ENCODE measurements around the gene HACD3. TPM values are rescaled to one million over a fixed set of nuclear protein-coding genes. Genes with fewer than 3 reads are reported as not detected.
A peak's percentile ranks its signal among the peaks of the same experiment; 100 is the strongest.
"Not testable (repeated sequence)": the region's sequence is repeated elsewhere in the genome, so short reads cannot be mapped to it uniquely, and the experiment has no call there.

The HACD3 gene
- total and polyA plus RNA-seq, 4 donors: 147 to 239 (median 168) TPM

- Histone ChIP-seq H3K4me1 (ENCODE audit: control insufficient read depth, insufficient read depth, low read length) (peaks cover 23% of the 10 kb centered on the region), H3K4me3 (ENCODE audit: low read depth, low read length) (peak overlapping the region; percentile 92), H3K27ac (ENCODE audit: low read depth, low read length) (peak overlapping the region; percentile 98), H3K27me3 (ENCODE audit: control insufficient read depth, insufficient read depth, low read length) (no peaks in the 10 kb centered on the region), H3K9me3 (ENCODE audit: control insufficient read depth, insufficient read depth, low read length) (no peaks in the 10 kb centered on the region), H3K36me3 (ENCODE audit: control insufficient read depth, insufficient read depth, low read length) (no peaks in the 10 kb centered on the region)
- WGBS (ENCODE audit: insufficient coverage): 81% methylated on average over 4 of the region's 5 CpGs
- peak in 1 of 6 donors; percentile 2 for DNase-seq (ENCODE audit: low read depth in 4 of 6, low spot score in 6 of 6)
These were observed 81.8 kb downstream of the HACD3 start for GRCh38 chr15:65611888-65612615.

- Histone ChIP-seq H3K36me3 (ENCODE audit: control insufficient read depth, insufficient read depth, low read length) (no peaks in the 10 kb centered on the region), H3K4me3 (ENCODE audit: low read depth, low read length) (no peak overlapping the region), H3K27me3 (ENCODE audit: control insufficient read depth, insufficient read depth, low read length) (no peaks in the 10 kb centered on the region), H3K9me3 (ENCODE audit: control insufficient read depth, insufficient read depth, low read length) (no peaks in the 10 kb centered on the region), H3K27ac (ENCODE audit: low read depth, low read length) (no peak overlapping the region), H3K4me1 (ENCODE audit: control insufficient read depth, insufficient read depth, low read length) (peaks cover 23% of the 10 kb centered on the region)
- DNase-seq (ENCODE audit: low read depth in 4 of 6, low spot score in 6 of 6): no peak
- no CpG with 5 or more reads among the region's 2 CpGs for WGBS (ENCODE audit: insufficient coverage)
These were observed 82.3 kb downstream of the HACD3 start for GRCh38 chr15:65612616-65612946.

- WGBS (ENCODE audit: insufficient coverage): 82% methylated on average over 4 of the region's 6 CpGs
- H3K9me3 ChIP-seq (ENCODE audit: control insufficient read depth, insufficient read depth, low read length): no peaks in the 10 kb centered on the region
- DNase-seq (ENCODE audit: low read depth in 4 of 6, low spot score in 6 of 6): no peak
- no peak overlapping the region for H3K4me3 ChIP-seq (ENCODE audit: low read depth, low read length)
- H3K36me3 ChIP-seq (ENCODE audit: control insufficient read depth, insufficient read depth, low read length): no peaks in the 10 kb centered on the region
- peaks cover 23% of the 10 kb centered on the region for H3K4me1 ChIP-seq (ENCODE audit: control insufficient read depth, insufficient read depth, low read length)
- no peak overlapping the region for H3K27ac ChIP-seq (ENCODE audit: low read depth, low read length)
- no peaks in the 10 kb centered on the region for H3K27me3 ChIP-seq (ENCODE audit: control insufficient read depth, insufficient read depth, low read length)
These were observed 82.9 kb downstream of the HACD3 start for GRCh38 chr15:65612949-65613744.

DNA sequence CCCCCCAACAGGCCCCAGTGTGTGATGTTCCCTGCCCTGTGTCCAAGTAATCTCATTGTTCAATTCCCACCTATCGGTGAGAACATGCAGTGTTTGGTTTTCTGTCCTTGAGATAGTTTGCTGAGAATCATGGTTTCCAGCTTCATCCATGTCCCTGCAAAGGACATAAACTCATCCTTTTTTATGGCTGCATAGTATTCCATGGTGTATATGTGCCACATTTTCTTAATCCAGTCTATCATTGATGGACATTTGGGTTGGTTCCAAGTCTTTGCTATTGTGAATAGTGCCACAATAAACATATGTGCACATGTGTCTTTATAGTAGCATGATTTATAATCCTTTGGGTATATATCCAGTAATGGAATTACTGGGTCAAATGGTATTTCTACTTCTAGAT is 85.6 kb downstream of the HACD3 start:
- not testable (repeated sequence) for H3K27me3 ChIP-seq (ENCODE audit: control insufficient read depth, insufficient read depth, low read length); DNase-seq (ENCODE audit: low read depth in 4 of 6, low spot score in 6 of 6); H3K36me3 ChIP-seq (ENCODE audit: control insufficient read depth, insufficient read depth, low read length); H3K9me3 ChIP-seq (ENCODE audit: control insufficient read depth, insufficient read depth, low read length); H3K27ac ChIP-seq (ENCODE audit: low read depth, low read length); H3K4me3 ChIP-seq (ENCODE audit: low read depth, low read length)
- no CpG with 5 or more reads among the region's 1 CpG for WGBS (ENCODE audit: insufficient coverage)
- peaks cover 13% of the 10 kb centered on the region for H3K4me1 ChIP-seq (ENCODE audit: control insufficient read depth, insufficient read depth, low read length)

- WGBS (ENCODE audit: insufficient coverage): 38% methylated on average over 1 of the region's 5 CpGs
- Histone ChIP-seq H3K4me3 (ENCODE audit: low read depth, low read length) (no peak overlapping the region), H3K4me1 (ENCODE audit: control insufficient read depth, insufficient read depth, low read length) (no peaks in the 10 kb centered on the region), H3K9me3 (ENCODE audit: control insufficient read depth, insufficient read depth, low read length) (no peaks in the 10 kb centered on the region), H3K27me3 (ENCODE audit: control insufficient read depth, insufficient read depth, low read length) (no peaks in the 10 kb centered on the region), H3K27ac (ENCODE audit: low read depth, low read length) (no peak overlapping the region), H3K36me3 (ENCODE audit: control insufficient read depth, insufficient read depth, low read length) (no peaks in the 10 kb centered on the region)
- DNase-seq (ENCODE audit: low read depth in 4 of 6, low spot score in 6 of 6): no peak
These were observed 88.4 kb downstream of the HACD3 start for GRCh38 chr15:65618560-65619109.

DNA sequence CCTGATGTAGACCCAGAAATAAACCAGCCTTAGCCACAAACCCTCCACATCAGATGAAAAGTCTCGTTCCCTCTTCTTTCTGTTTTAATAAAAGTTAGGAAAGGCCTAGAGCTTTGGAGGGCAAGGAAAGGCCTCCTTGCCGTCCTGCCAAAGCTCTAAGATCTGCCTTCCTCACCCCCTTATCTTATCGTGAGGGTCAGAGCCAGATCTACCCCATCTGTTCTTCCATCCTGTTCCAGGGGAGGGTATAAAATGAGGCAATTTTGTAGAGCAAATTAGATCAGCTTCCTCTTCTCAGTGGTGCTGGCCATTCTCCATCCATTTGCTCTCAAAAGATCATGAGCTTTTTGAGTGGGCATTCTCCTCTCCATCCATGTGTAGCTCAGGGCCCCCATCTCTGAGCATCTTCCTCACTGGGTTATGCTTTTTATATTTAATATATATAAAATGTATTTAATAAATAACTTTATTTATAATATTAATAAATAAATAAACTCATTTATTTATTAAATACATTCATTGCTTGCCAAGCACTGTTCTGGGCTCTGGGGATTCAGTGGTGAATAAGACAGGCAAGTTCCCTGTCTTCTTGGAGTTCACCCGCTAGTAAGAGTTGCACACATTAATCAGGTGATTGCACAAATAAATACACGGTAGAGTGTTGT is 89.5 kb downstream of the HACD3 start:
- Histone ChIP-seq H3K36me3 (ENCODE audit: control insufficient read depth, insufficient read depth, low read length) (no peaks in the 10 kb centered on the region), H3K27ac (ENCODE audit: low read depth, low read length) (no peak overlapping the region), H3K27me3 (ENCODE audit: control insufficient read depth, insufficient read depth, low read length) (no peaks in the 10 kb centered on the region), H3K4me1 (ENCODE audit: control insufficient read depth, insufficient read depth, low read length) (no peaks in the 10 kb centered on the region), H3K4me3 (ENCODE audit: low read depth, low read length) (no peak overlapping the region), H3K9me3 (ENCODE audit: control insufficient read depth, insufficient read depth, low read length) (no peaks in the 10 kb centered on the region)
- no peak for DNase-seq (ENCODE audit: low read depth in 4 of 6, low spot score in 6 of 6)
- WGBS (ENCODE audit: insufficient coverage): no CpG with 5 or more reads among the region's 5 CpGs

DNA sequence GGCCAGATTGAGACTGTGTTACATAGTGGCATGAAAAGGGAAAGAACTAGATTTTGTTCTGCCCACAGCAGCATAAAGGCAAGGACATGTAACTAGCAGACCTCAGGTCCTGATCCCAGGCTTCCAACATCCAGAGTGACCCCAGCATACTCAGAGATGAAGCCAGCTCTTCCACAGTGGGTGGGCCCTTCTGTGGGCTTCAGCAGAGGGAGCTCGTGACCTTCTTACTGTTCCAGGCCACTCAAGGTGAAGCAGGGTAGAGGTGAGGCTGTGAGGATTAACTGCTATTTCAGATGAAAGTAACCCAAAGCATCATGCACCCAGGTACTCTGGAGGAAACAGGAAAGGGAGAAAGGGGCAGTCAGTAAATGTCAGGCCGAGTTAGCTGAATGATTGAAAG is 90.6 kb downstream of the HACD3 start:
- no peaks in the 10 kb centered on the region for H3K27me3 ChIP-seq (ENCODE audit: control insufficient read depth, insufficient read depth, low read length)
- DNase-seq (ENCODE audit: low read depth in 4 of 6, low spot score in 6 of 6): no peak
- H3K4me1 ChIP-seq (ENCODE audit: control insufficient read depth, insufficient read depth, low read length): no peaks in the 10 kb centered on the region
- no CpG with 5 or more reads among the region's 2 CpGs for WGBS (ENCODE audit: insufficient coverage)
- peaks cover 4% of the 10 kb centered on the region for H3K36me3 ChIP-seq (ENCODE audit: control insufficient read depth, insufficient read depth, low read length)
- no peaks in the 10 kb centered on the region for H3K9me3 ChIP-seq (ENCODE audit: control insufficient read depth, insufficient read depth, low read length)
- no peak overlapping the region for H3K4me3 ChIP-seq (ENCODE audit: low read depth, low read length)
- no peak overlapping the region for H3K27ac ChIP-seq (ENCODE audit: low read depth, low read length)

DNA sequence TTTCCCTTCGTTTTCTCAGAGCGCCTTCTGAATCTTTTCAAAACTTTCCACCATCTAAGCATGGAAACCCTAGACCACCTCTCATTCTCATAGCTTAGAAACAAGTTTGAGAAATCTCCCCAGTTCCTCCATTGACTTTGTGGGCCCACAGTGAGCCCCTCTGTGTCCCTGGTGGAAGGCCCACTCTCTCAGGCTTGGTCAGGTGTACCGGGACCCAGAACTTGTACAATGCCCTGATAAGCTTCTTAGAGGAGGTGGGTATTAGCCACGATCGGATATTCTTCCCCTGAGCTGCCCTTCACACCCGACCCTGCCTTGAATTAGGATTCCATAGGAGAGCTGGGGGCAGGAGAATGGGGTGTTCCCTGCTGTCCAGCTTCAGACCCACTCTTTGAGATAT is 91.4 kb downstream of the HACD3 start, which contains the start of gene SLC24A1:
TSS of gene SLC24A1 (plus strand) at position 301 of the 400 bp plus-strand sequence. CDS start 2,143 bp downstream, outside the sequence.
- Histone ChIP-seq H3K27me3 (ENCODE audit: control insufficient read depth, insufficient read depth, low read length) (no peaks in the 10 kb centered on the region), H3K36me3 (ENCODE audit: control insufficient read depth, insufficient read depth, low read length) (peaks cover 4% of the 10 kb centered on the region), H3K9me3 (ENCODE audit: control insufficient read depth, insufficient read depth, low read length) (no peaks in the 10 kb centered on the region), H3K4me3 (ENCODE audit: low read depth, low read length) (no peak within 1 kb of the TSS), H3K27ac (ENCODE audit: low read depth, low read length) (no peak within 1 kb of the TSS), H3K4me1 (ENCODE audit: control insufficient read depth, insufficient read depth, low read length) (no peaks in the 10 kb centered on the region)
- WGBS (ENCODE audit: insufficient coverage): 86% methylated on average over 2 of the region's 6 CpGs
- DNase-seq (ENCODE audit: low read depth in 4 of 6, low spot score in 6 of 6): no peak

DNA sequence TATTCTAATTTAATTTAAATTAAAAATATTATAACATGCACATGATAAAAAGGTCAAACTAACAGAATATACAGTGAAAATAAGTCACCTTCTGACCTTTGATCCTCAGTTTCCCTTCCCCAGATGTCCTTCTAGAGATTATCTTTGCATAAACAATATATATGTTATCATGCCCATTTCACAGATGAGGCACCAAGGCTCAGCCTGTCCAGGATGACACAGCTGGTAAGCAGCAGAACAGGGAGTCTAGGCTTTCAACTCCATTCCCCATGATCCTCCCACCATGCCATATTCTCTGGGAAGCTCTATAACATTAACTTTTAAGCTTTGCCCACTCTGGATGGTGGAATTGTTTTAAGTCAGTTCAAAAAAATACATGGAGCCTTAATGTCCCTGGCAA is 92.8 kb downstream of the HACD3 start:
- no peak for DNase-seq (ENCODE audit: low read depth in 4 of 6, low spot score in 6 of 6)
- H3K27ac ChIP-seq (ENCODE audit: low read depth, low read length): no peak overlapping the region
- no peak overlapping the region for H3K4me3 ChIP-seq (ENCODE audit: low read depth, low read length)
- no peaks in the 10 kb centered on the region for H3K27me3 ChIP-seq (ENCODE audit: control insufficient read depth, insufficient read depth, low read length)
- peaks cover 4% of the 10 kb centered on the region for H3K36me3 ChIP-seq (ENCODE audit: control insufficient read depth, insufficient read depth, low read length)
- no peaks in the 10 kb centered on the region for H3K9me3 ChIP-seq (ENCODE audit: control insufficient read depth, insufficient read depth, low read length)
- H3K4me1 ChIP-seq (ENCODE audit: control insufficient read depth, insufficient read depth, low read length): no peaks in the 10 kb centered on the region

Data from spinal cord (tissue), 10 donors.